HG03025 (cell line): ENCODE measurements around the gene TMEM208.

Source experiments
- ATAC-seq: cut with Tn5 transposase; IDR thresholded peaks from one replicate; pipeline ENCODE4 v1.9.1; 2021; ENCODE audit warnings: mild to moderate bottlenecking, moderate library complexity; ENCODE audit not compliant: unreplicated experiment, low FRiP score

The TMEM208 gene

DNA sequence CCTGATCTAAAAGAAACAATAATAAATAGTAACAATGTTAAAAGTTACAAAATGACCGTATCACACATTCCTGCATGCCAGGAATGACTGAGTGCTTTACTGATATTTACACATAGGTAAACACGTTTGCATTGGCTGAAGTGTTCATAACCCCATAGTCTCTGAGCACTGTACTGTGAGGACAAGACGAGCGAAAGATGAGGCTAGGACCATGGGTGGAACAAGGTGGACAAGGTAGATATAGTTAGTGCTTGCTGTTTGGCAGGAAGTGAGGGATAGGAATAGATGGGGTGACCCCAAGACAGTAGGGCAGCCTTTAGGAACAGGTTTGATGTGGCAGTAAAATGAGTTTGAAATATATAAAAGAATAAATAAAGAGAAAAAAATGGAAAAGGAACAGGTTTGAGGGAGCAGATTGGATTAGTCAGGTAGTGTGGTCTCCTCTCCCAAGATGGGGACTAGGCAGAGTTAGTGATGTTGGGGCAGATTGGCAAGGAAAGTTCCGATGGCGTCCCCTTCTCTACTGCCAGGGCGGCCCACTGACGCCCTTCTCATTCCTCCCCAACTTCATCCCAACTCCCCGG lies 35.4 kb upstream of the TMEM208 start:
- ATAC-seq: no peak

- ATAC-seq: peak; percentile 80
Observed at GRCh38 chr16:67191995-67192681, 34.8 kb upstream of the TMEM208 start, which contains the start of gene E2F4. TSS of gene E2F4 (plus strand) at chr16:67192155. CDS start at chr16:67192228, 73 bp downstream.

- no peak for ATAC-seq
Observed at GRCh38 chr16:67192781-67193361, 34.1 kb upstream of the TMEM208 start.

DNA sequence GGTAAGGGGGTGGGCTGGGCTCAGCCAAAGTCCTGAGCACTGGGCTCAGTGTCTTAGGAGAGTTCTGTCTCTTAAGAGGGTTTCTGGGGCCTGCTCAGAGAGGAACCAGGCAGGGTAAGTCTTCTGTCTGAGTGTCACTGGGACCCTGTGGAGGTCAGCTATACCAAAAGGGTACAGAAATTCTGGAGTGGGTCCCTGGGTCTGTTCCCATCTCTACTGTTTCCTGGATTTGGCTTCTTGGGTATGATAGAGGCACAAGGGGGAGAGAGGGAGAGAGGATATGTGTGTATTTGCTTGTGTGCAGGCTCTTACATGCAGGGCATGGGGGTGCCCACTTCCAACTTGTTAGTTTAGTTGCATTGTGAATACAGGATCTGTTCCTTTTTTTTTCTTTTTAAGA lies 33.4 kb upstream of the TMEM208 start:
- ATAC-seq: no peak

DNA sequence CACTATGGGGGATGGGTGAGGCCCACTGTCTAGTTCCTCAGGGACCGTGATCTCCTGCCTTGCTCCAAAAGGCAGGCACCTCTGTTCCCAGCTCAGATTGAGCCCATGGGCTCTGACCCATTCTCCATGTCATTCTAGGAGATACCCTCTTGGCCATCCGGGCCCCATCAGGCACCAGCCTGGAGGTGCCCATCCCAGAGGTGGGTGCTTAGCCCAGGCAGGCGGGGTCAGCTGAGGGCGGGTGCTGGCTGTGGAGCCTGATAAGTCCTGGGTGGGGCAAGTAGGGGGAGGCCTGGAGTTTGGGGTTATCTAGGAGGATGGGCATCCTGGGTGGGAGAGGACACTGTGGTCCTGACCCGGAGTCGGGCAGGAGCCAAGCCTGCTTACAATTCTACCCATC lies 32.7 kb upstream of the TMEM208 start:
- no peak for ATAC-seq

DNA sequence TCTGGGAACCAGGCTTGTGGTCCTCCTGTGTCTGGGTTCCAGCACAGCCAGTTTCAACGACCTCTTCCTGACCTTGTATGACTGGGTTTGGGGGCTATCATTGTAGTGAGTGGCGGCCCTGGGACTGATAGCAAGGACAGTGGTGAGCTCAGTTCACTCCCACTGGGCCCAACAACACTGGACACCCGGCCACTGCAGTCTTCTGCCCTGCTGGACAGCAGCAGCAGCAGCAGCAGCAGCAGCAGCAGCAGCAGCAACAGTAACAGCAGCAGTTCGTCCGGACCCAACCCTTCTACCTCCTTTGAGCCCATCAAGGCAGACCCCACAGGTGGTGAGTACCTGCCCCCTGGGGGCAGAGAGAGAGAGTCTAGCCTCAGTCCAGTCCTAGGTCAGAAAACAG lies 31.3 kb upstream of the TMEM208 start:
- ATAC-seq: no peak

DNA sequence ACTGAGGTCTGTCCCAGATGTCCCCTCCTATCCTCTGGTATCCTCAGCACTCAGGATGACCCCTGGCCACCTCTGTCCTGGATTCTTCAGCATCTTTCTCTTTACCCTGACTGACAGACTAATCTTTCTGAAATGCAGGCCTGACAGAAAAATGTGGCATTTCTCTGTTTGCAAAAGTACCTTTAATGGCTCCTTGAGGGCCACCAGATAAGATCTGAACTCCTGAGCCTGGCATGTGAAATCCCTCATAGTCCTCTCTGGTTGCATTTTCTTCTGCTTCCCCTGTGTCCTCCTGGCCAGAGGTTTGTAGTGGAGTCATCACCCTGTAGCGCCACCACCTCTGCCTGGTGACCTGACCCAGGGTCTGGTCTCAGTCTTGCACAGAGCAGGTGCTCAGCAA lies 30.0 kb upstream of the TMEM208 start:
- no peak for ATAC-seq

DNA sequence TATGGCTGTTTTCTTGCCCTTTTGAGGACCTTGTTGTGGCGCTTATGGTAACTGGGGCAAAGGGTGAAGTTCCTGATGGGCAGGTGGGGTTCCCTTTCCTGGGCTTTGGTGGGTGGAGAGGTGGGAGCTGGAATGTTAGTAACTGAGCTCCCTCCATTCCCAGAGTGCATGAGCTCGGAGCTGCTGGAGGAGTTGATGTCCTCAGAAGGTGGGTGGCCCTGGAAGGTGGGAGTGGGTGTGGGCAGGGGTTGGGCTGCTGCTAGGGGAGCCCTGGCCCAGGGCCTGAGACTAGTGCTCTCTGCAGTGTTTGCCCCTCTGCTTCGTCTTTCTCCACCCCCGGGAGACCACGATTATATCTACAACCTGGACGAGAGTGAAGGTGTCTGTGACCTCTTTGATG lies 29.2 kb upstream of the TMEM208 start:
- no peak for ATAC-seq

GRCh38 chr16:67198238-67198734 lies 28.6 kb upstream of the TMEM208 start:
- no peak for ATAC-seq

DNA sequence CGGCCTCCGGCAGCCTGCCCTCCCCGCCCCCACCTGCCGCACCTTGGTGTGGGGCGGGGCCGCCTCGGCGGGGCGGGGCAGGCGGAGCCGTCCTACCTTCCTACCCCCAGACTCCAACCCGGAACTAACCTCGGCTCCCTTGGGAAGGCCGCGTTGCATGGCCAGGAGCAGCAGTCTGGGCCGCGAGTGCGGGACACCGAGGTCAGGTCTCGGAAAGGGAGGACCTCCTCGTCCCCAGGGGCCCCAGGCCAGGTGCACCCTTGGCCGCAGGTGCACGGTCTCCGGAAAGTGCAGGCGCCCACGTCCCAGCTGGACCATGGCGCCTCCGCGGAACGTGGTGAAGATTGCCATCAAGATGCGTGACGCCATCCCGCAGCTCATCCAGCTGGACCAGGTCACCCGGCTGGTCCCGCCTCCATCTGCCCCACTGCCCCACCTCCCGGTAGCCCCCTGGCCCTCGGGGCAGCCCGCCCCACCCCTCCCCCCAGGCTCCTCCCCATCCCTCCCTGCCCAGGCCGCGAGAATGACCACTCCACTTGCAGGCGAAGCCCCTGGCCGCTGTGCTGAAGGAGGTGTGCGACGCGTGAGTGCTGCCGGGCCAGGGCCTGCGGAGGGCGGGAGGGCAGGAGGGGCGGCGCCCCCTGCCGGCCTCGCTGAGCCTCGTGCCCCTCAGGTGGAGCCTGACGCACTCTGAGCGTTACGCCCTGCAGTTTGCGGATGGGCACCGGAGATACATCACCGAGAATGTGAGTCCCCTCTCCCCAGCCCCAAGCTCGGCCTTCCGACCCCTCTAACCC lies 27.7 kb upstream of the TMEM208 start, which contains the start of gene ELMO3:
ELMO3 (plus strand) TSS at position 121 of the 797 bp plus-strand sequence; CDS start at position 317, 196 bp downstream.
- no peak for ATAC-seq

- ATAC-seq: no peak
Observed at GRCh38 chr16:67199808-67200198, 27.1 kb upstream of the TMEM208 start.

DNA sequence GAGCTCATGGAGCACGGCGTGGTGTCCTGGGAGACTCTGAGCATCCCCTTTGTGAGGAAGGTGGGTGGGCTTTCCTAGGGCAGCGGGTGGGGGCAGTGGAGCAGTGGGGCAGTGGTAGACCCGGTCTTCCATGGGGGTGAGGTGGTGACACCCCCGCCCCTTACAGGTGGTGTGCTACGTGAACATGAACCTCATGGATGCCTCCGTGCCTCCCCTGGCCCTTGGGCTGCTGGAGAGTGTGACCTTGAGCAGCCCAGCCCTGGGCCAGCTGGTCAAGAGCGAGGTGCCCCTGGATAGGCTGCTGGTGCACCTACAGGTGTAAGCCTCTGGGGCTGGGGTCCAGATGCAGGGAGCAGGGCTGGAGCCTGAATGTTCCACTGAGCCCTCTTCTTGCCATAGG lies 26.4 kb upstream of the TMEM208 start:
- no peak for ATAC-seq

DNA sequence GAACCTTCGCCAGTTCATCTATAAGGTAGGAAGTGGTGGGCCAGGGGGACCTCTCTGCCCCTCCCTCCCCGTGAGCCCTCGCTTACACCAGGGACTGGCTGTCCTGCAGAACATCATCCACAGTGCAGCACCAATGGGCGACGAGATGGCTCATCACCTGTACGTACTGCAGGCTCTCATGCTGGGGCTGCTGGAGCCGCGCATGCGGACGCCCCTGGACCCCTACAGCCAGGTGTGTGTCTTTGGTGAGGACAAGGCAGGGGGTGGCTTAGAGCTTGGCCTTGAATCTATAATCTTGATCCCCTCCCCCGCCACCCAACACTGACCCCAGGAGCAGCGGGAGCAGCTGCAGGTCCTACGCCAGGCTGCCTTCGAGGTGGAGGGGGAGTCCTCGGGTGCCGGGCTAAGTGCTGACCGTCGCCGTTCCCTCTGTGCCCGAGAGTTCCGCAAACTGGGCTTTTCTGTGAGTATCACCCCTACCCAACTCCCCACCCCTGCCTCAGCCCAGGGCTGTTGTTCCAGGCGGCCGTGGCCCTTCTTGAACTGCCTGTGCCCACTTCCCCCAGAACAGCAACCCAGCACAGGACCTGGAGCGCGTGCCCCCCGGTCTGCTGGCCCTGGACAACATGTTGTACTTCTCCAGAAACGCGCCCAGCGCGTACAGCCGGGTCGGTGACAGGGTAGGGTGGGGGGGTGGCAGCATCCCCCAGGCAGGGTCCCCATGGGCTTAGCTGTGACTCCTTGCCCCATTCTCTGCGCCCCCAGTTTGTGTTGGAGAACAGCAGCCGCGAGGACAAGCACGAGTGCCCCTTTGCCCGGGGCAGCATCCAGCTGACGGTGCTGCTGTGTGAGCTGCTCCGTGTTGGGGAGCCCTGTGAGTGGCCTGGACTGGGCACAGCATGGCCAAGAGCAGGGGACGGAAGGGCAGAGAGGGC lies 25.3 kb upstream of the TMEM208 start:
- no peak for ATAC-seq

DNA sequence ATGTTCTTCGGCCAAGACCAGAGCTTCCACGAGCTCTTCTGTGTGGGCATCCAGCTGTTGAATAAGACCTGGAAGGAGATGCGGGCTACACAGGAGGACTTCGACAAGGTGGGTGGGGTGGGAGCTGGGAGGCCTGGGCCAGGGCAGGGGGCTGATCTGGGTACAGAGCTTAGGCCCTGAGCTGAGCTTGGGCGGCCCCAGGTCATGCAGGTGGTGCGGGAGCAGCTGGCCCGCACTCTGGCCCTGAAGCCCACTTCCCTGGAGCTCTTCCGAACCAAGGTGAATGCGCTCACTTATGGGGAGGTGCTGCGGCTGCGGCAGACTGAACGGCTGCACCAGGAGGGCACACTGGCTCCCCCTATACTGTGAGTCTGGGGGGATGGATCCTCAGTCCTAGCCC lies 24.5 kb upstream of the TMEM208 start:
- no peak for ATAC-seq

- no peak for ATAC-seq
Observed at GRCh38 chr16:67202956-67203493, 23.9 kb upstream of the TMEM208 start.

- ATAC-seq: no peak
Observed at GRCh38 chr16:67204076-67204475, 22.9 kb upstream of the TMEM208 start.

GRCh38 chr16:67206129-67206837 lies 20.6 kb upstream of the TMEM208 start:
- no peak for ATAC-seq

DNA sequence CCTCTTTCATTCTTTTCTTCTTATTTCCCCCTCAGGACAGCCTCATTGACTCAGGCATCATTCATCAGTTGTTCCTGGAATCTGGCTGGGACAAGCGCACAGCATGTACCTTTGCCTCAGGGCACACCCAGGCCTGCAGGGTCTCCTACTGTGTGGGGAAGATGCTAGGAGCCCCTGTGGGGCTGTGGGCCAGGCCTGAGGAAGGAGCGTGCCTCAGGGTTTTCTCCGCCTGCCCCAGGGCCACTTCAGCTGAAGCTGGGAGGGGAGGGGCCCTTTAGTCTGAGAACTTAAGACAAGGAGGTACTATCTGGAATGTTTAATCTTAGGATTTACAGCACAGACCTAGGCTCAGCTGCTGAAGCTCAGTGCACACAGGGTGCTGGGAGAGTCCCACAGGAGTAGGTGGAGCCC lies 20.1 kb upstream of the TMEM208 start:
- no peak for ATAC-seq
